ENCODE measurements around the gene TFCP2L1. TPM values are rescaled to one million over a fixed set of nuclear protein-coding genes. Genes with fewer than 3 reads are reported as not detected.

TFCP2L1 gene
- total RNA-seq, 1 experiment from 2014 or later: 1.8 TPM

GRCh38 chr2:121291251-121291580 is 6.2 kb upstream of the TFCP2L1 start:
- WGBS (ENCODE audit: extremely low coverage, insufficient read length, low lambda C conversion rate): no CpG with 5 or more reads among the region's 5 CpGs

More at GRCh38 chr2:121291251-121291580, 6.2 kb upstream of the TFCP2L1 start:
- TF ChIP-seq CTCF (conservative IDR thresholded peaks at IDR 0.05): no peak
- no peaks in the 10 kb centered on the region for H3K79me1 ChIP-seq (ENCODE audit: insufficient read depth, low read depth, low read length, poor library complexity, severe bottlenecking)
- no peak overlapping the region for H3K56ac ChIP-seq (ENCODE audit: insufficient read length, low read depth, low read length)
- H3K23me2 ChIP-seq (ENCODE audit: insufficient read length, low read depth, low read length, poor library complexity, severe bottlenecking): no peaks in the 10 kb centered on the region
- no peak overlapping the region for H4K8ac ChIP-seq (replicated peaks; ENCODE audit: insufficient read length, low read depth, low read length)
- no peak overlapping the region for H3K27ac ChIP-seq (ENCODE audit: insufficient read length, low read depth, low read length)
- H3K79me2 ChIP-seq (ENCODE audit: insufficient read depth, low read length): no peaks in the 10 kb centered on the region
- no peak overlapping the region for H2AFZ ChIP-seq (ENCODE audit: low read length)
- no peaks in the 10 kb centered on the region for H3K4me1 ChIP-seq (ENCODE audit: insufficient read depth, low read length)
- no peaks in the 10 kb centered on the region for H3K9me3 ChIP-seq (ENCODE audit: control insufficient read depth, low read depth, low read length)
- no peak overlapping the region for H3K9ac ChIP-seq (ENCODE audit: extremely low read depth, insufficient read length, low read length)
- H3K4me2 ChIP-seq (ENCODE audit: insufficient read depth, insufficient read length, low read length): no peak overlapping the region
- no peak overlapping the region for H3K23ac ChIP-seq (ENCODE audit: insufficient read length, low read depth, low read length)
- H2BK5ac ChIP-seq (ENCODE audit: insufficient read length, low read length): no peak overlapping the region
- Mint-ChIP-seq H3K9me3 (no peaks in the 10 kb centered on the region; a peak in 1 of 5 replicates), H3K27me3 (ENCODE audit: low read depth) (peaks cover 21% of the 10 kb centered on the region), H3K36me3 (ENCODE audit: insufficient read depth in 1 of 3, low read depth in 3 of 3) (no peaks in the 10 kb centered on the region), H3K4me1 (no peaks in the 10 kb centered on the region; a peak in 1 of 4 replicates), H3K4me3 (no peak overlapping the region), H3K27ac (no peak overlapping the region)
- no peak overlapping the region for H2AK5ac ChIP-seq (ENCODE audit: insufficient read length, low read length)
- H2BK20ac ChIP-seq (ENCODE audit: low read depth, low read length, poor library complexity, severe bottlenecking): no peak overlapping the region
- no peak overlapping the region for H4K91ac ChIP-seq (ENCODE audit: insufficient read length, low read depth, low read length)
- no peak overlapping the region for H3K18ac ChIP-seq (ENCODE audit: insufficient read length, low read depth, low read length)
- H3K4ac ChIP-seq (ENCODE audit: low read depth, low read length): no peak overlapping the region
- DNase-seq: no peak
- no peaks in the 10 kb centered on the region for H4K20me1 ChIP-seq (ENCODE audit: control insufficient read depth, insufficient read depth, insufficient read length)
- H3K14ac ChIP-seq (ENCODE audit: insufficient read depth, low read length): no peak overlapping the region
- no peak overlapping the region for H2BK12ac ChIP-seq (ENCODE audit: insufficient read length, low read depth, low read length)
- H2BK15ac ChIP-seq (ENCODE audit: low read depth, low read length): no peak overlapping the region
- no peak overlapping the region for H3T11ph ChIP-seq (ENCODE audit: low read length)
- H2BK120ac ChIP-seq (ENCODE audit: low read depth, low read length, poor library complexity, severe bottlenecking): no peak overlapping the region
- no peak overlapping the region for H4K5ac ChIP-seq (ENCODE audit: insufficient read length, low read depth, low read length)
- no peaks in the 10 kb centered on the region for H3K27me3 ChIP-seq (ENCODE audit: insufficient read depth, low read length)

Data from H9 (cell line).